HG02610 (cell line): Measurements from ENCODE around the gene PRR35.

Experiments used
- ATAC-seq: cut with Tn5 transposase; IDR thresholded peaks from one replicate; pipeline ENCODE4 v1.9.1; 2021; ENCODE audit warnings: mild to moderate bottlenecking, moderate library complexity; ENCODE audit not compliant: unreplicated experiment

Gene PRR35

GRCh38 chr16:527015-527903, 32.9 kb upstream of the PRR35 start, which contains the start of gene CAPN15:
CAPN15 (plus strand) TSS chr16:527712; CDS start chr16:546839, 19,127 bp downstream.
- ATAC-seq = peak; percentile 65

DNA sequence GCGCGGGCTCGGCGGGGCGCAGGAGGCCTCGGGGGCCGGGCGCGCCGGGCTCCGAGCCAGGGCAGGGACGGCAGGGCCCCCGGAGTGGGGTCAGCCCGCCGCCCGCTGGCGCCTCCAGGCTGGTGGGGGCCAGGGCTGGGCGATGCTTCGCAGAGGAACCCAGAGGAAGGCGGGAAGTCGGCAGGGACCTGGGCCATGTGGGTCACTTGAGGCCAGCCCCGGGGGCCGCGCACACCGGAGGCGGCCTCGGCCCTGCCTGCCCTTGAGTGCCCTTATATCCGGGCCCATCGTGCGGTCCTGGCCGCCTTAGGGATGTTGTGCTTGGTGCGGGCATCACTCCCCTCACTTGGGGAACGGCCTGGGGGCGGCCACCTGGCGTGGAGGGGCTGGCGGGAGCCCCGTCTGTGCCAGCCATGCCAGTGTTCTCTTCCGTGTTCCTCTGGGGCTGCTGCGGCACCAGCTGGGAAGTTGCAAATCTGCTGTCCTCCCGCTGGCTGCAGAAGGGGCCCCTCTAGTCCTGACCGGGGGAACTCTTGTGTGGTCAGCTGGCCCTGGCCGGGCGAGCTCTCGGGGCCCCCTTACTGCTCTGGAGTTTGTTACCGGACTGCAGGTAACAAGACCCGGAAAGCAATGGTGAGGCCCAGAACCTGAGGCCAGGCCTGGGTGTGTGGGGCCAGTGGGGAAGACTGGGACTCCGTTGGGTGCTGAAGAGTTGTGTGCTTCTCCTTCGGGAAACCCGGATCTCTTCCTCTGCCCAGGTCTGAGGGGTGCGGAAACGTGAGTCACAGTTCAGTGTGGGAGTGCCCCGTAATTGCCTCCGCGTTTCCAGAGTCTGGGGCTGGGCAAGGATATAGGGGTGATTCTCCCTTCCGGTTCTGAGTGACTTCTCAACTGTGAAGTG, 31.8 kb upstream of the PRR35 start:
- no peak for ATAC-seq

DNA sequence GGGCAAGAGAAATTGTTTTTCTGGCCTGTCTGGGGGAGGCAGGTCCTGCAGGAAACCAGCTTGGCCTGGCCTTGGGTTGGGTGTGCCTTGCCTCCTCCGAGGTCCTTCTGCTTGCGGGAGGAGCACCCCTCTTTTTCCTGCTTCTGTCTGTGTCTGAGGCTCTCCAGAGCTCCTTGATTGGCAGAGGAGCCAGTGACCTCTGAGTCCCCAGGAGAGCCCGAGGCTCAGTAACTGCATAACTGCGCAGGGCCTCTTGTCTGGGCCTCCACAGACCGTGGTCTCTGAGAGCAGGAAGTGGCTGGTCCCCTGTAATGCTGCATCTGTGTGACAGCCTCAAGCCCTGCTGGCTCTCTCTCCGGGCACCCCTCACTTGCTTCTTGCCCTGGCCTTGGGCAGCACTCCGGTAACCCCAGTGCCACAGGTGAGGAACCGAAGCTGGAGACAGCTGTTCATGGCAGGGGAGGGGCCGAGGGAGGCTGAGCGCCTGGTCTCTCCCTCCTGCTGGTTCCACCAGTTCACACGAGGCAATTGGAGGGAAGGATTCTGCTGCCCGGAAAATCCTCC, 31.1 kb upstream of the PRR35 start:
- no peak for ATAC-seq

DNA sequence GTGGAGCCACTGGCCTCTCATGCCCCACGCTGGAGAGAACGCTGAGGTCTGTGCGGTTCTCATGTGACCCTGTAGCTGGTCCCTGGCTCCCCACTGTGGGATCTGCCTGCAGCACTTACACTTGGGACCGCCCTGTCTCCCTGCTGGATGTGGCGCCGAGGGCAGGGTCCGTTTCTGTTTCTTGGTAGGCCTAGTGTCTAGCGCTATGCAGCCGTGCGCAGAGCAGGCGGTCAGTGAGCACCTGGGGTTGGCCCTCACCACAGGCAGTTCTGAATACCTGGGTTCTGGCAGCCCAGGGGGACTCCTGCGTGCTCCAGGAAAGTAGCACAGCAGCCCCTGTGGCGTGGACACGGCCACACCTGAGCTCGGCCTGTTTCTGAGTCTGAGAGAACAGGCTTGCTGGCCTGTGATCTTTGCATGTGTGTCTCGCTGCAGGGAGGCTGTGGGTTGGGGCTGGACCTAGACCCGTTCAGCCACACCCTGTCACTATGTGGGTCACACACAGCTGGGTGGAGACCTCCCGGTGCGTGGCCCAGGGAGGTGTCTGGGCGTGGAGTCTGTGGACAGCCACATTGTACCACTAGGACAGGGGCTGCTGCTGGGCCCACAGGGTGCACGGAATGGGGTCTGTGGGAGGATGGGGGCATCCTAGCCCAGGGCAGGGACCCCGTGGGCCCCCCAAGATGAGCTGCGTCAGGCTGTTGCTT, 29.9 kb upstream of the PRR35 start:
- no peak for ATAC-seq

DNA sequence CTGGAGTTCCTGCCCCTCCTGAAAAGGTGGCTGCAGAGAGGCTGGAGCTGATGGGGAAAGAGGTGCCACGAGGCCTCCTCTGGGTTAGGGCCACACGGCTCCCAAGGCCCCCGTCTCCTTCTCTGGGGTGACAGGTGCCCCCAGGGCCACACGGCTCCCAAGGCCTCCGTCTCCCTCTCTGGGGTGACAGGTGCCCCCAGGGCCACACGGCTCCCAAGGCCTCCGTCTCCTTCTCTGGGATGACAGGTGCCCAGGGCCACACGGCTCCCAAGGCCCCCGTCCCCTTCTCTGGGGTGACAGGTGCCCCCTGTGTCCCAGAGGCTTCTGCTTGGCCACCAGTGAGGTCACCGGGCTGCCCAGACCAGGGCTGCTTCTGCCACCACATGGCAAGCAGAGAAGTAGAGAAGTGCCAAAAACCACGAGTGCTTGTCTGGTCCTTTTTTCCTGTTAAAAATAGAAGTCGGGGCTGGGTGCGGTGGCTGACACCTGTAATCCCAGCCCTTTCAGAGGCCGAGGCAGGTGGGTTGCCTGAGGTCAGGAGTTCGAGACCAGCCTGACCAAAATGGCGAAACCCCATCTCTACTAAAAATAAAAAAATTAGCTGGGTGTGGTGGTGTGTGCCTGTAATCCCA, 28.6 kb upstream of the PRR35 start:
- no peak for ATAC-seq

DNA sequence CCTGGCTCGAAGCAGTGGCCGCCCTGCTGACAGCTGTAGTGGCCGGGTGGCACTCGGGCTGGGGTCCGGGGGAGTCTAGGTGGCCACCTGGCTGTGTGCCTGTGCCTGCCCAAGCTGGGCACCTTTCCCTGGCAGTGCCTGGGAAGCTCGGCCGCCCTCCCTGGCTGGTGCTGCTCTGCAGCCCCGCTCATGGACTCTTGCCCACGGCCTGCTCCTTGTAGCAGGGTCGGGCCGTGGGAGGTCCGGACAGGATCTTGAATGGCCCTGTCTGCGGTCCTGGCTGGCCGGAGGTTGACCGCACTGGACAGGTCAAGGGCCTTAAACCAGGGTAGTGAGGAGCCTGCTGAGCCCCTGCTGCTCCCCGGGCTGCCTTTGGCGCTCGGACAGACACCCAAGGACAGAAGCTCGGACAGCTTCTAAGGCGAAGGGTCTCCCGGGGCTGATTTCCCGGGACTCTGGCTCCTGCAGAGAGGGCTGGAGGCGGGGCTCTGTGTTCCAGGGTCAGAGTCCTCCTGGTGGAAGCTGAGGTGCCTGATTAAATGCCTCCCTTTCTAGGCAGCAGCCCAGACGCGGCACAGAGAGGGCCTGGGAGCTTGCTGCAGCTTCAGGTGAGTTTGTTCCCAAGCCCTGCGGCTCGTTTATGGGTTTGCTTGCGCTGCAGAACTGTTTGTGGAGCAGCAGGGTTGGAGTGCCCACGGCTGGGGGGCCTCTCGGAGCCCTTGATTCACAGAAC, 26.6 kb upstream of the PRR35 start:
- no peak for ATAC-seq

DNA sequence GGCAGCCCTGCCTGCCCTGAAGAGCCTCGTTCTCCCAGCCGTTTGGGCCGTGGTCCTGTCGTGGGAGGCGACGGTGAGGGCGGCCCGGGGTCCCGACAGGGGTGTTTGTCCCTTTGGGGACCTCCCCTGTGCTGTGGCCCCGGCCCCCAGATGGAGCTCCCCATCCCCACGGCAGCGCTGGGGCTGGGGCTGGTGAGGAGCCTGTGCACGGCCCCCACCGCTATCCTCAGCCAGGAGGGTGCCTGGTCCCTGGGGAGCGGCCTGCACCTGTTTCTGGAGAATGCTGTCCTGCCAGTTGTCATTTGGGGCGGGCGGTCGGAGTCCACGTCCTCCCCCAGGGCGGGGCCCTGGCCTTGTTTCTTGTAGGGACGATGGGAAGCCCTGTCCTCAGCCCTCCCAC, 26.1 kb upstream of the PRR35 start:
- ATAC-seq = no peak

- no peak for ATAC-seq
Measured at GRCh38 chr16:534856-535445, 25.2 kb upstream of the PRR35 start.

GRCh38 chr16:535446-536405, 24.5 kb upstream of the PRR35 start:
- ATAC-seq = no peak

GRCh38 chr16:536746-537145, 23.4 kb upstream of the PRR35 start:
- no peak for ATAC-seq

- no peak for ATAC-seq
Measured at GRCh38 chr16:537415-538335, 22.5 kb upstream of the PRR35 start.

- no peak for ATAC-seq
Measured at GRCh38 chr16:539901-540530, 20.2 kb upstream of the PRR35 start.

GRCh38 chr16:540645-541340, 19.4 kb upstream of the PRR35 start:
- ATAC-seq = no peak

DNA sequence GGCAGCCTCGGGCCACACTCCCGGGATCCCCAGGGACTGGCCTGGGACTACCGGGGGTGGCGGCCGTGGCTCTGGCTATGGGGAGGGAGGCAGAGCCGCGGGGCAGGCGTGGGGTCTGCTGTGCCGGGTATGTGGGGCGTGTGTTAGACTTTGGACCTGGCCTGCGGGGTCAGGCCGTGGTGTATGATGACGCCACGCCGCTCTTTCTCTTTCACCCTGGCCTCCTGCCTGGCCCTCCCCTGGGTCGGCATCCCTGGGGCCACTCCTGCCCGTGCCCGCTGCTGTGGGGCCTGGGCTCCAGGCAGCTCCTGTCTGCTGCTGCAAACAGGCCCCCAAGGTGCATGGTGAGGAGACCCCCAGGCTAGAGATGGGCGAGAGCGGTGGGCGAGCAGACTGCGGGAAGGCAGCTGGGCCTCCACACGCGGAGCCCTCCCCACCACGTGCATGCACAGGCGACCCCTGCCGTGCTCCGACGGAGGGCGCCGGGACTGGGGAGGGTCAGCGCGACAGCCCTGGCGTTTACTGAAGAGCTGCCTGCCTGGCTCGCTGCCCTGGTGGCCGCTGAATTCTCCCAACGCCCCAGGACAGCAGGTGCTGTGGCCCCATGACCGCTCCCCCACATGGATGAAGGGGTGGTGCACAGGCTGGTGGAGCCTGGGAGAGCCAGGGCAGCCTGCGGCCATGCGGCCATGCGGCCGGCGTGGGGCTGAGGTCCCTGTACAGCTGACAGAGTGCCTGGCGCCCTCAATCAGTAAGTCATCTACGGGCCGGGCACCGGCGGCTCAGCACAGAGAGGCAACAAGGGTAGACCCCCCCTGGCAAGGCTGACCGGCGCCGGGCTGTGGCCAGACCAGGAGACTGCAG, 16.7 kb upstream of the PRR35 start:
- no peak for ATAC-seq

- ATAC-seq = no peak
Measured at GRCh38 chr16:544517-544916, 15.7 kb upstream of the PRR35 start.
